ENCODE measurements around the gene ZNF641.

DNA sequence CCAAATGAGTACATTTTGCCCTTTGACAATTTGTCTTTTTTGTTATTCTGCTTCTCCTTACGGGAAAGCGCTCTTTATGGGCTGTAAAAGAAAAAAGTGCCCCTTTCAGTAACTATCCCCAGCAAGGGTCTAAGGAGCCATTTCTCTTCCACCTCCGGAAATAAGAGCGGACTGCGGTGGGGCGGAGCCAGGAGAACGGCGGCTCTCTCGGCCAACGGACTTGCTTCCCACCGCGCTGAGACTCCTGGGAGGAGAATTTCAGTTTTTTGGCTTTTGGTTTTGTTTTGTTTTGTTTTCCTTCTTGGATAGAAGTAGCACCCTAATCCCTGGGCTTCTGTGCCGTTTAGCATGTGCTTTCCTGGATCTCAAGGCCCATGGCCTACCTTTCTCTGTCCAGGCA, 43.5 kb downstream of the ZNF641 start:
- TF ChIP-seq POLR2AphosphoS5 (IDR thresholded peaks at IDR 0.05; ENCODE audit: low read depth, low read length): no peak
- TF ChIP-seq, protein P1, sequence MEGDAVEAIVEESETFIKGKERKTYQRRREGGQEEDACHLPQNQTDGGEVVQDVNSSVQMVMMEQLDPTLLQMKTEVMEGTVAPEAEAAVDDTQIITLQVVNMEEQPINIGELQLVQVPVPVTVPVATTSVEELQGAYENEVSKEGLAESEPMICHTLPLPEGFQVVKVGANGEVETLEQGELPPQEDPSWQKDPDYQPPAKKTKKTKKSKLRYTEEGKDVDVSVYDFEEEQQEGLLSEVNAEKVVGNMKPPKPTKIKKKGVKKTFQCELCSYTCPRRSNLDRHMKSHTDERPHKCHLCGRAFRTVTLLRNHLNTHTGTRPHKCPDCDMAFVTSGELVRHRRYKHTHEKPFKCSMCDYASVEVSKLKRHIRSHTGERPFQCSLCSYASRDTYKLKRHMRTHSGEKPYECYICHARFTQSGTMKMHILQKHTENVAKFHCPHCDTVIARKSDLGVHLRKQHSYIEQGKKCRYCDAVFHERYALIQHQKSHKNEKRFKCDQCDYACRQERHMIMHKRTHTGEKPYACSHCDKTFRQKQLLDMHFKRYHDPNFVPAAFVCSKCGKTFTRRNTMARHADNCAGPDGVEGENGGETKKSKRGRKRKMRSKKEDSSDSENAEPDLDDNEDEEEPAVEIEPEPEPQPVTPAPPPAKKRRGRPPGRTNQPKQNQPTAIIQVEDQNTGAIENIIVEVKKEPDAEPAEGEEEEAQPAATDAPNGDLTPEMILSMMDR (IDR thresholded peaks at IDR 0.05): no peak

All from Panc1 (cell line).